Measurements from ENCODE around the gene SPRR5. TPM values are rescaled to one million over a fixed set of nuclear protein-coding genes. Genes with fewer than 3 reads are reported as not detected.

The SPRR5 gene
- polyA plus RNA-seq, 1 of the 3 experiments (the other 2 are of a cell fraction), result not detected

- H3K9me3 ChIP-seq, result no peaks in the 10 kb centered on the region
- peaks cover 6% of the 10 kb centered on the region for H3K27me3 ChIP-seq (ENCODE audit: insufficient read depth)
- no peak overlapping the region for H3K27ac ChIP-seq (ENCODE audit: low read depth in 2 of 2, low read length in 1 of 2)
- TF ChIP-seq PBX3 (IDR thresholded peaks at IDR 0.05) (no peak), EZH2phosphoT487 (IDR thresholded peaks at IDR 0.05; ENCODE audit: borderline replicate concordance, low read depth) (no peak), GABPA (IDR thresholded peaks at IDR 0.05; ENCODE audit: low read depth) (no peak), NFIC (IDR thresholded peaks at IDR 0.05; ENCODE audit: borderline replicate concordance) (no peak), IRF3 (IDR thresholded peaks at IDR 0.05; ENCODE audit: low read depth, low read length) (no peak), GATA2 (CRISPR knock-in tag; IDR thresholded peaks at IDR 0.05) (no peak), ZBTB33 (IDR thresholded peaks at IDR 0.05; ENCODE audit: borderline replicate concordance, low read depth) (no peak), TCF12 (IDR thresholded peaks at IDR 0.05) (no peak), FOSL2 (IDR thresholded peaks at IDR 0.05; ENCODE audit: borderline replicate concordance, low read depth) (no peak), MEF2A (IDR thresholded peaks at IDR 0.05; ENCODE audit: borderline replicate concordance, low read depth) (no peak), CTCF (IDR thresholded peaks at IDR 0.05) (no peak), RAD21 (IDR thresholded peaks at IDR 0.05; ENCODE audit: low read length) (no peak), JUND (IDR thresholded peaks at IDR 0.05) (no peak)
- TF ChIP-seq, protein P1, sequence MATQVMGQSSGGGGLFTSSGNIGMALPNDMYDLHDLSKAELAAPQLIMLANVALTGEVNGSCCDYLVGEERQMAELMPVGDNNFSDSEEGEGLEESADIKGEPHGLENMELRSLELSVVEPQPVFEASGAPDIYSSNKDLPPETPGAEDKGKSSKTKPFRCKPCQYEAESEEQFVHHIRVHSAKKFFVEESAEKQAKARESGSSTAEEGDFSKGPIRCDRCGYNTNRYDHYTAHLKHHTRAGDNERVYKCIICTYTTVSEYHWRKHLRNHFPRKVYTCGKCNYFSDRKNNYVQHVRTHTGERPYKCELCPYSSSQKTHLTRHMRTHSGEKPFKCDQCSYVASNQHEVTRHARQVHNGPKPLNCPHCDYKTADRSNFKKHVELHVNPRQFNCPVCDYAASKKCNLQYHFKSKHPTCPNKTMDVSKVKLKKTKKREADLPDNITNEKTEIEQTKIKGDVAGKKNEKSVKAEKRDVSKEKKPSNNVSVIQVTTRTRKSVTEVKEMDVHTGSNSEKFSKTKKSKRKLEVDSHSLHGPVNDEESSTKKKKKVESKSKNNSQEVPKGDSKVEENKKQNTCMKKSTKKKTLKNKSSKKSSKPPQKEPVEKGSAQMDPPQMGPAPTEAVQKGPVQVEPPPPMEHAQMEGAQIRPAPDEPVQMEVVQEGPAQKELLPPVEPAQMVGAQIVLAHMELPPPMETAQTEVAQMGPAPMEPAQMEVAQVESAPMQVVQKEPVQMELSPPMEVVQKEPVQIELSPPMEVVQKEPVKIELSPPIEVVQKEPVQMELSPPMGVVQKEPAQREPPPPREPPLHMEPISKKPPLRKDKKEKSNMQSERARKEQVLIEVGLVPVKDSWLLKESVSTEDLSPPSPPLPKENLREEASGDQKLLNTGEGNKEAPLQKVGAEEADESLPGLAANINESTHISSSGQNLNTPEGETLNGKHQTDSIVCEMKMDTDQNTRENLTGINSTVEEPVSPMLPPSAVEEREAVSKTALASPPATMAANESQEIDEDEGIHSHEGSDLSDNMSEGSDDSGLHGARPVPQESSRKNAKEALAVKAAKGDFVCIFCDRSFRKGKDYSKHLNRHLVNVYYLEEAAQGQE (IDR thresholded peaks at IDR 0.05; ENCODE audit: low read depth, low read length), result no peak
- TF ChIP-seq, protein P2, sequence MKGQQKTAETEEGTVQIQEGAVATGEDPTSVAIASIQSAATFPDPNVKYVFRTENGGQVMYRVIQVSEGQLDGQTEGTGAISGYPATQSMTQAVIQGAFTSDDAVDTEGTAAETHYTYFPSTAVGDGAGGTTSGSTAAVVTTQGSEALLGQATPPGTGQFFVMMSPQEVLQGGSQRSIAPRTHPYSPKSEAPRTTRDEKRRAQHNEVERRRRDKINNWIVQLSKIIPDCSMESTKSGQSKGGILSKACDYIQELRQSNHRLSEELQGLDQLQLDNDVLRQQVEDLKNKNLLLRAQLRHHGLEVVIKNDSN (IDR thresholded peaks at IDR 0.05; ENCODE audit: borderline replicate concordance, low read depth), result no peak
- no peak overlapping the region for H2AFZ ChIP-seq (ENCODE audit: low read depth)
- H3K4me3 ChIP-seq (ENCODE audit: low read depth in 2 of 2, low read length in 1 of 2), result no peak overlapping the region
- no peaks in the 10 kb centered on the region for H3K4me1 ChIP-seq (ENCODE audit: control insufficient read depth in 1 of 2, insufficient read depth in 2 of 2, low read depth in 1 of 2, low read length in 1 of 2)
- POLR2A ChIA-PET, result no interaction called here
- H3K79me2 ChIP-seq (ENCODE audit: insufficient read depth), result no peaks in the 10 kb centered on the region
- CTCF ChIA-PET, result no interaction called here
- no peak for DNase-seq
- no peaks in the 10 kb centered on the region for H3F3A ChIP-seq (replicated peaks; ENCODE audit: insufficient read depth)
- WGBS (ENCODE audit: low lambda C conversion rate), result 11% methylated on average over 1 of the region's 1 CpG
- no peaks in the 10 kb centered on the region for H3K36me3 ChIP-seq (replicated peaks in 1 of 2; ENCODE audit: control insufficient read depth in 1 of 2, insufficient read depth in 2 of 2, low read length in 1 of 2)
- no peaks in the 10 kb centered on the region for H4K20me1 ChIP-seq (ENCODE audit: insufficient read depth)
- no peak overlapping the region for H3K4me2 ChIP-seq
- H3K9ac ChIP-seq, result no peak overlapping the region
- no peaks in the 10 kb centered on the region for H3K9me2 ChIP-seq
Measured at GRCh38 chr1:152940614-152941013, 6.4 kb upstream of the SPRR5 start.
